GM19193 (cell line): ENCODE results near the gene ARSA.

Source experiments
- POLR2A ChIP-seq: IDR thresholded peaks from 4 replicates; pipeline ENCODE4 v1.6.1; 2011; ENCODE audit not compliant: insufficient read depth, insufficient read length; ENCODE audit errors: extremely low read depth

ARSA gene

GRCh38 chr22:50579752-50580151 is 48.2 kb downstream of the ARSA start:
- TF ChIP-seq POLR2A, result no peak

DNA sequence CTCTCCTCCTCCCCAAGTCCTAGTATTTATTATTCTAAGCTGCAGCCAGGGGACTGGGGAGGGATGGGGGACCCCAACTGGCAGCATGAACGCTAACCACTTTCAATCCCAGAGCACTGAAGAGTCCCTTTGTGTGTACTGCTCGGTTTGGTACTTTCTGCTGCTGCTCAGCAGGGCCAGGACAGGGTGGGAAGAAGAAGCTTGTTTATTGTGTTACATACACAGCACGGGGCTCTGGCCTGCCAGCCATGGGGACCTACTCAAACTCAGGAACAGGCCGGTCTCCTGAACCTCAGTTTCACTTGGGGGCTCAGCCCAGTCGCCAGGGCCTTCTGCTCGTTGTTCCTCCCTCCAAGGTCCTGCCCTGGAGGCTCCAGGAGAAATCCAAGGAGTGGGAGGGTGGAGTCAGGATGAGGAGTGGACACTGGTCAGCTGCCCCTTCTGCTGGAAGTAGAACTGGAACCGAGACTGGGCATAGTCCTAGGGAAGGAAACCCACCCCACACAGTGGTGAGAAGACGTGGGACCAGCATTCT is 49.1 kb downstream of the ARSA start:
- no peak for TF ChIP-seq POLR2A

GRCh38 chr22:50577987-50578775 is 49.8 kb downstream of the ARSA start, which contains the start of gene CPT1B:
CPT1B (minus strand) TSS chr22:50578427; CDS start chr22:50577915, 512 bp downstream.
- TF ChIP-seq POLR2A, result no peak

DNA sequence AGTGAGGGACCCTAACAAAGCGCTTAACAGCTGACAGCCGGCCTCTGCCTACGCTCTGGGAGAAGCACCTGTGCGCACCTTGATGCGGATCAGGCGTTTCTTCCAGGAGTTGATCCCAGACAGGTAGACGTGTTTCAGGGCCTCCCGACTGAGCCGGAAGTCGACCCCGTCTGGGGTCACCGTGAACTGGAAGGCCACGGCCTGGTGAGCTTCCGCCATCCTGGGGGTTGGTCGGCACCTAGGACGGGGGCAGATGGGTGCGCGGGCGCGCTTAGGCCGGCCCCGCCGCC is 50.3 kb downstream of the ARSA start:
- TF ChIP-seq POLR2A, result no peak

DNA sequence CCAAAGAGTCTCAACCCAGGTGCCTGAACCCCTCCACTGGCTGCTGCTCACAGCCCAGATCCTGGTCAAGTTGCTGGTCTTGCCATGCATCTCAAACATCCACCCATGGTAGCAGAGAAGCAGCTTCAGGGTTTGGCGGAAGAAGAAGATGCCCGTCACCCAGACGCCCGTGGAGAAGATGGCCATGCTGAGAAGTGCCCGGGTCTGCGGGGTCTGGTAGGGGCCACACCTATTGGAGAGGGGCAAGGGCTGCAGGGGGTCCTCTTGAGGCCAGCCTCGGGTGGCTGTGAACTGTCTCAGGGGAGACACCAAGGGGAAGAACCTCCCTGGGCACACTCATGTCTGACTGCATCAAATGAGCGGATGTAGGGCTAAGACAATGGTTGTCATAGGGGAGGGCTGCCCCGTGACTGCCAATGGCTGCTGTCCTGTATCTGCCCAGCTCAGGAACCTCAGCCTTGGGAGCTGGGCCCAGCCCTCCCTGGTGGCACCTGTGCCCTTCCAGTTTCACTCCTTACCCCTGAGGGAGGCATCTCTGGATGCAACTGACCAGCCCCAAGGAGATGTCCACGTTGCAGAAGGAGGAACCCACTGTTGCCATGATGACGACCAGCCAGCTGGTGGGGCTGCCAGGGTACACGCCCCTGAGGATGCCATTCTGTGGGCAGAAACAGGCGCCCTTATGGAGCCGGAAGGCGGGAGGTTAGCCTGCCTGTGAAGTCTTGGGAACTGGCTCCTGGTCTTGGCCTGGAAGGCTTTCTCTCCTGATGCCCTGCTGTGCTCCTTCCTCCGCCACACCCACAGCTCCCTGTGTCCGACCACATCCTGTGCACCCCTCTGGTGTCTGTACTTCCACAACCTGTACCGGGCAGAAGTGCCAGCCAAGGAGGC is 50.9 kb downstream of the ARSA start:
- TF ChIP-seq POLR2A, result no peak

DNA sequence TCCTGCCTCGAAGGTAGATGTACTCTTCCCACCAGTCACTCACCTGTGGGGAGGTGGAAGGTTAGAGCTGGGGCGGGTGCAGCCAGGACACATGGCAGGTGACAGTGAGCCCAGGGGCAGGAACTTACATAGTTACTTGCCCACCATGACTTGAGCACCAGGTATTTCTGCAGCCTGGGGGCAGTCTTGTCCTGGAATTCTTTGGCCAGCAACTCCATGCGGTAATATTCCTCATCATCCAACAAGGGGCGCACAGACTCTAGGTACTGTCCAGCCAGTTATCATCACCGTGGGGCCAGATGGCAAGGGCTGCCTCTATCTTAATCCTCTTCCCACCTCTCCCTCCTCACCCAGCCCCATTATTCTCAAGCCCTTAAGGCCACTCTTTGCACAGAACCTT is 51.9 kb downstream of the ARSA start:
- TF ChIP-seq POLR2A, result no peak

GRCh38 chr22:50575426-50575941 is 52.5 kb downstream of the ARSA start:
- no peak for TF ChIP-seq POLR2A
